Prostate gland (tissue), 2 donors: ENCODE measurements around the gene POLR1H. TPM values are rescaled to one million over a fixed set of nuclear protein-coding genes. Genes with fewer than 3 reads are reported as not detected.

Experiments used
- DNase-seq: peaks from one replicate; pipeline ENCODE4 v3.0.0-alpha.2; 2019; ENCODE audit warnings: low spot score
- H3K27ac ChIP-seq, 2 donors: fragments of 200-600 bp; sonication (generic); 2 replicates each; pipeline ENCODE4 v1.5.1; 2017 to 2019
- H3K27me3 ChIP-seq: fragments of 200-600 bp; sonication (generic); replicated peaks from 2 replicates; pipeline ENCODE4 v1.5.1; 2019; ENCODE audit not compliant: insufficient read depth
- H3K36me3 ChIP-seq, 2 donors: fragments of 200-600 bp; sonication (generic); 1 replicate in 1 of 2; 2 replicates in 1 of 2; pipeline versions ENCODE4 v1.5.1 to v1.8.1; 2017 to 2019
- H3K4me1 ChIP-seq: fragments of 200-600 bp; sonication (generic); replicated peaks from 2 replicates; pipeline ENCODE4 v1.5.1; 2019
- H3K4me3 ChIP-seq, 2 donors: fragments of 200-600 bp; sonication (generic); 2 replicates each; pipeline ENCODE4 v1.5.1; 2017 to 2019
- H3K9me3 ChIP-seq: fragments of 200-600 bp; sonication (generic); 2 replicates; pipeline ENCODE4 v1.5.1; 2017
- POLR2A ChIP-seq: fragments of 450-650 bp; IDR thresholded peaks from one replicate; pipeline ENCODE4 v1.6.1; 2016; ENCODE audit warnings: antibody characterized with exemption, mild to moderate bottlenecking
- POLR2AphosphoS5 ChIP-seq: sonication (generic); formaldehyde crosslinking; IDR thresholded peaks from one replicate; pipeline ENCODE4 v1.6.1; 2017; ENCODE audit warnings: antibody characterized with exemption
- WGBS: methylation state at CpG from one replicate; pipeline ENCODE4 v1.1.5; 2018; 5-methylcytosine and 5-hydroxymethylcytosine counted together
- intact Hi-C: fragments of 100-400 bp; cut with DNase I; formaldehyde crosslinking; loops from one replicate; pipeline ENCODE4 v1.14.2; 2022
- total RNA-seq, 2 donors: library from RNA; depleted of rRNA; stranded (reverse); fragments of >200 nt; gene quantifications; one replicate each; pipeline ENCODE4 v1.1.0, GENCODE V29; 2016
- TF ChIP-seq, protein P1 (sequence below), 4 experiments: fragments of 200-600 bp in 2 of 4; fragments of 450-650 bp in 2 of 4; sonication (generic) in 2 of 4; IDR thresholded peaks; 1 replicate in 3 of 4; 2 replicates in 1 of 4; pipeline ENCODE4 v1.5.1; 2016 to 2019; ENCODE audit warnings: antibody characterized with exemption in 4 of 4, mild to moderate bottlenecking in 2 of 4, moderate library complexity in 2 of 4

The POLR1H gene
- total RNA-seq, 2 donors from 2014 or later, result 31.9 to 36.3 TPM

DNA sequence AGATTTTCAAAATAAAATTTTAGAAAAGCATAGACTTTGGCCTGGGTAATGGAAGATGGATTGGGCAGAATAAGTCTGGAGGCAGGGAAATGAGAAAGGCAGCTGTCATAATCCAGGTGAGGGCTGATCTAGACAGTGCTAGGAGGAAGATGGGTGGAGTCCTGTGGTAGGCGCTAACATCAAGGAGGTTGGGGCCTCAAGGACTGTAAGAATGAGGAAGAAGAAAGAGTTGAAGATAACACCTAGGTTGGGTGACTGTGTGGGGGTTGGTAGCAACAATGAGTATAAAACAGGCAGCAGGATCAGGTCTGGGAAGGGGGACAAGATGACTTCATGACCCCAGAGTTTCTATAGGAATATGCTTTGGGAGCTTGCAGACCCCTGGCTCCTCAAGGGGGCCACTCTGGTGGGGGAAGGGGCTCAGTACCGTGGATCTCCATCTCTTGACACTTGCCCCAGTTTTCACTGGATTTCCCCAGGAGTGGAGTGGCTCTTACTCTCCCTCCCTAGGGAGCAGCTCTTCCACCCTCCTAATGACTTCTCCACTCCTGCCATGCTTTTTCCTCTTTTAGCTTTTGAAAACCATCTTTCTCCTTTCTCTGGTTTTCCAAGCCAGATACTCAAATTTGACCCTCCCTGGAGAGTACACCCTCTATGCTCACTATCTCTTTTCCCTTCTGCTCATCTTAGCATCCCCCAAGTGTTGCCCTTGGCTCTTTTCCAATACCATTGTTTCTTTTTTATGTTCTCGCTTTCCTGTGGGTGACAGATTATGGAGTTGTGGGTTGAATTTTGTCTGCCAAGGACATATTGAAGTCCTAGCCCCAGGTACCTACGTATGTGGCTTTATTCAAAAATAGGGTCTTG lies 37.1 kb downstream of the POLR1H start:
- TF ChIP-seq, protein P1, sequence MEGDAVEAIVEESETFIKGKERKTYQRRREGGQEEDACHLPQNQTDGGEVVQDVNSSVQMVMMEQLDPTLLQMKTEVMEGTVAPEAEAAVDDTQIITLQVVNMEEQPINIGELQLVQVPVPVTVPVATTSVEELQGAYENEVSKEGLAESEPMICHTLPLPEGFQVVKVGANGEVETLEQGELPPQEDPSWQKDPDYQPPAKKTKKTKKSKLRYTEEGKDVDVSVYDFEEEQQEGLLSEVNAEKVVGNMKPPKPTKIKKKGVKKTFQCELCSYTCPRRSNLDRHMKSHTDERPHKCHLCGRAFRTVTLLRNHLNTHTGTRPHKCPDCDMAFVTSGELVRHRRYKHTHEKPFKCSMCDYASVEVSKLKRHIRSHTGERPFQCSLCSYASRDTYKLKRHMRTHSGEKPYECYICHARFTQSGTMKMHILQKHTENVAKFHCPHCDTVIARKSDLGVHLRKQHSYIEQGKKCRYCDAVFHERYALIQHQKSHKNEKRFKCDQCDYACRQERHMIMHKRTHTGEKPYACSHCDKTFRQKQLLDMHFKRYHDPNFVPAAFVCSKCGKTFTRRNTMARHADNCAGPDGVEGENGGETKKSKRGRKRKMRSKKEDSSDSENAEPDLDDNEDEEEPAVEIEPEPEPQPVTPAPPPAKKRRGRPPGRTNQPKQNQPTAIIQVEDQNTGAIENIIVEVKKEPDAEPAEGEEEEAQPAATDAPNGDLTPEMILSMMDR (IDR thresholded peaks at IDR 0.05), result no peak
- TF ChIP-seq POLR2A, result no peak
- no peak for TF ChIP-seq POLR2AphosphoS5
- H3K4me3 ChIP-seq, result no peak overlapping the region
- DNase-seq, result no peak
- H3K27me3 ChIP-seq, result no peaks in the 10 kb centered on the region
- intact Hi-C loops, result no loop called here
- 70% methylated on average over 4 of the region's 4 CpGs for WGBS
- H3K36me3 ChIP-seq, result no peaks in the 10 kb centered on the region
- peaks cover 15% of the 10 kb centered on the region for H3K4me1 ChIP-seq
- H3K9me3 ChIP-seq, result no peaks in the 10 kb centered on the region
- H3K27ac ChIP-seq, result no peak overlapping the region

DNA sequence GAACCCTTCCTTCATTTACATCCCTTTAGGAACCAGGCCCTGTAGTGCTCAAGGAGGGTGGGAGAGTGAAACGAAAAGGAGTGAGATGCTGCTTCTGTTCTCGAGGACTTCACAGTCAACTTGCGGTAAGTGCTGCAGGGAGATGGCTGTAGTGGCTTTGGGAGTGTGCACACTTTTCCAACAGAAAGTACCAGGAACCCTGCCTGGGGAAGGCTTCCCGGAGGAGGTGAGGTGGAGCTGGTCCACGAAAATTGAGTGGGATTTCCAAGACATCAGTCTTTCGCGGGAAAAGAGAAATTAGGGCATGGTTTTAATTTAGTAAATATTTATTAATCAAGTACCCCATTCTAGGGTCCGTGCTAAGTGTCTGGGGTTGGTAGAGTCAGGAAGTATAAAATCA lies 39.1 kb downstream of the POLR1H start:
- H3K36me3 ChIP-seq, result no peaks in the 10 kb centered on the region
- 42% methylated on average over 8 of the region's 8 CpGs for WGBS
- peak overlapping the region in 1 of 2 donors; percentile 19 for H3K4me3 ChIP-seq
- peak overlapping the region in 1 of 2 donors; percentile 21 for H3K27ac ChIP-seq
- TF ChIP-seq POLR2AphosphoS5, result no peak
- no peak for TF ChIP-seq POLR2A
- TF ChIP-seq, protein P1 (IDR thresholded peaks at IDR 0.05), result no peak
- H3K27me3 ChIP-seq, result no peaks in the 10 kb centered on the region
- no peak for DNase-seq
- intact Hi-C loops, result no loop called here
- no peaks in the 10 kb centered on the region for H3K9me3 ChIP-seq
- peaks cover 19% of the 10 kb centered on the region for H3K4me1 ChIP-seq

DNA sequence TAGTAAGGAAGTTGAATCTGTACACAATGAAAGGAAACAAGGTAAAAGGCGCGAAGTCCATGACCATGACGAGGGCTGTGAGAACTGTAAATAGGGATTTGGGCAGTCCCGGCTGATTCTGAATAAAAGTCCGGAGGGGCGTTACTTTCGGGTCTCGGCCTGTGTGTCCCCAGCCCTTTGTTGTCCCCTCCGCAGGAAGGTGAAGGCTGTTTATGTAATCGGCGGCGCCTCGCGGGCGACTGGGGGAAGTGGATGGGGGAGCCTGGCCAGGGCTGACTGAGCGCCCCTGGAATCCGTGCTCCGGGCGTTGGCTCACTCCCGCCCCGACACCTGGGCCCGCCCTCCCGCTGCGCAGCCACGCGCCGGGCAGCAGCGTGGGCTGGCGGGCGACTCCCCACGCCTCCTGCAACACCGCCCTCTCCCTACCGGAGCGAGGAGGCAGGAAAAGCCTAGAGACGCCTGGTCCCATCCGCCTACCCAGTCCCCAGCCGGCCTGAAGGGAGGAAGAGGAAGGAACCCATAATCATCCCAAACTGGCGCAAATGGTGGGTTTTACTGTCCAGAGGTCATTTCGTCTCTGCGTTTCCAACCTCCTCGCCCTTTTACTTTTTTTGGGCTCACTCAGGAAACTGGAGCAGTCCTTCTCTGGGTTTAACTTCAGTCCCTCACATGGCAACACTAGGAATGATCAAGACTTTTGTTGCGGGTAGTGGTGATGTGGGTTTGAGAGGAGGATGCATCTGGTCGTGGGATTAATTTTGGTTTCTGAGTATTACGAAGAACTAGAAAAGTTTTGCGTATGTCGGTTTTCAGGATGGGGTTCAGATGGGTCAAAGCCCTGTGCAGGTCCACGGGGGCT lies 39.7 kb downstream of the POLR1H start:
- WGBS, result under 1% methylated on average over 46 of the region's 47 CpGs
- H3K9me3 ChIP-seq, result no peaks in the 10 kb centered on the region
- intact Hi-C loops, result no loop called here
- peak; percentile 62 for TF ChIP-seq POLR2AphosphoS5
- TF ChIP-seq, protein P1 (IDR thresholded peaks at IDR 0.05), result peak in 1 of 4 experiments; percentile 28
- TF ChIP-seq POLR2A, result peak; percentile 33
- peak overlapping the region; percentile 9 to 21 for H3K27ac ChIP-seq
- no peaks in the 10 kb centered on the region for H3K36me3 ChIP-seq
- H3K27me3 ChIP-seq, result no peaks in the 10 kb centered on the region
- DNase-seq, result peak; percentile 54
- peaks cover 18% of the 10 kb centered on the region for H3K4me1 ChIP-seq
- H3K4me3 ChIP-seq, result peak overlapping the region; percentile 19 to 29

DNA sequence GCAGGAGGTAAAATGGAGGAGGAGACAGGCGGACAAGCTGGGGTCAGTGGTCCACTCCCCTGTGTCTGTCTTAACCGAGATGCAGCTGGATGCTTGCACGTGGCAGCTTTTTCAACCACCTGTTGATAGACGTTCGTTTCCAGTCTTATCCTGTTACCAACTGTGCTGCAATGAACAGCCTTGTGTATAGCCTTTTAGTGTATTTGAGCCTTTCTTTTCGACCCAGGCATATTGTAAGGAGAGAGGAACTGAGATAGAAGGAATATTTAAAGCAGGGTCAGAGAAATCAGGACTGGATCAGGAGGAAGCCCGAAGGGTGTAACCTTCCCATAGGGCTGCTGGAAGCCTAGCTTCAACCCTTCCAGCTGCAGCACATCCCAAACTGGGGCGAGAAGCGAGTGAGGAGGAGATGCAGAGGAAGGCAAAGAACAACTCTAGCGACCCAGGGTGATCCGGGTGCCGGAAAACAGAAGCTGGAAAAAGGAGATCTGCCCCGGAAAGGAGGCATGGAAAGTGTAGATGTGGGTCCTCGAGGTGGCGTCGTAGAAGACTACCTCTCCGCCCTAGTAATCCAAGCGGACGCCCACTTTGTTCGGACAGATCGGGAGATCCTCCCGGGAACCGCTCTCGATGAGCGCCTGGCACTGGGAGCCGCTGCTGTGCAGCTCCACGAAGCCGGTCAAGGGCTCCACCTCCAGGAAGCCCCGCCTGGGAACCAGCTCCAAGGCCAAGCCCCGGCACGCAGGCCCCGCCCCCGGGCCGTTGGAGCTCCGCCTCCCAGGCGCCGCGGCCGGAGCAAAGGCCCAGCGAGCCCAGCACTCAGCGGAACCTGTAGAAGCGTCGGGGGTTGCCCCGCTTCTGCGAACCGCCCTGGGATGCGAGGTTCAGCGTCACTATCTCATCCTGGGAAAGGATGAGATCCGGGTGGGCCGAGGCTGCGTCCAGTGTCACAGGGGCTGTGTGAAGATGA lies 40.7 kb downstream of the POLR1H start:
- intact Hi-C loops, result loop anchor here (2.0 kb wide), 1 partner anchor 29 kb away; no protein-coding TSS in a partner anchor
- no peaks in the 10 kb centered on the region for H3K9me3 ChIP-seq
- H3K4me1 ChIP-seq, result peaks cover 16% of the 10 kb centered on the region
- TF ChIP-seq POLR2A (peak; percentile 89), POLR2AphosphoS5 (peak; percentile 85)
- TF ChIP-seq, protein P1 (IDR thresholded peaks at IDR 0.05), result peak in 2 of 4 experiments; percentile 29 to 31
- no peaks in the 10 kb centered on the region for H3K27me3 ChIP-seq
- DNase-seq, result peak; percentile 92
- 5% methylated on average over 41 of the region's 51 CpGs for WGBS
- peak overlapping the region; percentile 9 to 29 for H3K4me3 ChIP-seq
- H3K36me3 ChIP-seq, result no peaks in the 10 kb centered on the region
- peak overlapping the region; percentile 62 to 64 for H3K27ac ChIP-seq
